ENCODE results near the gene EXO1. TPM values are rescaled to one million over a fixed set of nuclear protein-coding genes. Genes with fewer than 3 reads are reported as not detected.

Gene EXO1
- total RNA-seq, 1 donor from 2014 or later = not detected

DNA sequence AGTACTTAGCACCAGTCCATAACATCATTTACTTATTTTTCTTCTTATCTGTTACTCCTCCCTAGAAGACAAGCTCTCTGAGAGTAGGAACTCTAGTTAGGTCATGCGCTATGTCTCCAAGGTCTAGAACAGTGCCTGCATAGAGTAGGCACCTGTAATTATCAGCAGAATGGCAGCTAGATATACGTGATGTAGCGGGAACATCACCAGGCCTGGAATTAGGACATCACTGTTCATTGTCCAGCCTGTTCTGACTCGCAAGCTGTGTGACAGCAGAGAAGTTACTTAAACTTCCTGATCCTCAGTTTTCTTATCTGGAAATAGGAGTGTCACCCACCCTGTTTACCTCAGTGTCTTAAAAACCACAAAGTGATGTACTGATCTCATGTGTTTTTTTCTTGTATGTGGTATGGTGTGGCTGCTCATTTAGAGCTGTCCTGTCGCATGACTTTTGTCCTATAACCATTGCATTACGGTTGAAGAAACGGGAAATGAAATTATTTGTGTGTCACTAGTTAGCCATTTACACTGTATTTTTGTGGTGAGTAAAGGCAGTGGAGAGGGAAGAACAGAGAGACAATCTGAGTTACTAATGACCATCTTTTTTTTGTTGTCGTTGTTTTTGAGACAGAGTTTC is 37.1 kb upstream of the EXO1 start:
- no peaks in the 10 kb centered on the region for H3K4me1 ChIP-seq
- no peaks in the 10 kb centered on the region for H3K9me3 ChIP-seq
- DNase-seq (ENCODE audit: low spot score in 2 of 2) = no peak
- no peaks in the 10 kb centered on the region for H3K36me3 ChIP-seq
- no peak overlapping the region for H3K27ac ChIP-seq
- H3K4me3 ChIP-seq = no peak overlapping the region
- no peaks in the 10 kb centered on the region for H3K27me3 ChIP-seq
- TF ChIP-seq CTCF (IDR thresholded peaks at IDR 0.05) = no peak
- intact Hi-C loops (cut with DNase I) = no loop called here

DNA sequence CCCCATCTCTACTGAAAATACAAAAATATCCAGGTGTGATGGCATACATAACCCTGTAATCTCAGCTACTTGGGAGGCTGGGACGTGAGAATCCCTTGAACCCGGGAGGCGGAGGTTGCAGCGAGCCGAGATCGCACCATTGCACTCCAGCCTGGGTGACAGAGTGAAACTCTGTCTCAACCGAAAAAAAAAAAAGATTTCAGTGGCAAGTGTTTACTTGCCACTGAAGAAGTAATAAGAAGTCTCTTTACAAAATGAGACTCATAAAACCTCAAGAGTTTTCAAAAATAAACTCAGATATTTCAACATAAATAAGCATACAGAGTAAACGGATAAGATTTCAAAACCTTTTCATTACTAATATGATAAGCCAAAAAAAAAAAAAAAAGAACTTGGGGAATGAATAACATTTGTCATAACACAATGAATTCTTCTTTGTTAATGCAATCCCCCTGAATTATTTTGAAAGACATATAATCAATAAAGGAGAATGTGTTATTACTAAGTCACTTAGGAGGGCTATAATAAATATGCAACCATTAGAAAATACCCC is 34.2 kb upstream of the EXO1 start:
- H3K36me3 ChIP-seq = no peaks in the 10 kb centered on the region
- DNase-seq (ENCODE audit: low spot score in 2 of 2) = no peak
- TF ChIP-seq CTCF (IDR thresholded peaks at IDR 0.05) = no peak
- intact Hi-C loops (cut with DNase I) = no loop called here
- H3K4me1 ChIP-seq = peaks cover 0 to 3% of the 10 kb centered on the region in 2 donors
- no peak overlapping the region for H3K4me3 ChIP-seq
- H3K27ac ChIP-seq = no peak overlapping the region
- H3K27me3 ChIP-seq = no peaks in the 10 kb centered on the region
- H3K9me3 ChIP-seq = no peaks in the 10 kb centered on the region

DNA sequence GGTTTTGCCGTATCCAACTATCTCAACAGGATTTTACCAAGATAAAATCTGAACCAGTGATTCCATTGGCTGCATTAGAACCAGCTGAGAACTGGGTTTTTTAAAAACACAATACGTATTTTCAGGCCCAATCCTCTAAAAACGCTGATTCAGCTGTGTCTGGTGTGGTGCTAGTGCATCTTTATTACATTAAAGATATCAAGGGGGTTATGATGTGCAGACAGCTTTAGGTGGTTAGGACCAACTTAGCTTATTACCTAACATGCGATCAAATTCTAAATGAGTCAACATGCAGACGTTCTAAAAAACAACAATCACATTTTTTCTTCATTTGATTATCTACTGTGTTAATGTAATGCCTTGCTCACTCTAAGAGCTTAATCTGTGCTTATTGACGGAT is 32.0 kb upstream of the EXO1 start:
- Histone ChIP-seq H3K27me3 (no peaks in the 10 kb centered on the region), H3K27ac (no peak overlapping the region), H3K4me1 (peaks cover 0 to 3% of the 10 kb centered on the region in 2 donors), H3K36me3 (no peaks in the 10 kb centered on the region), H3K9me3 (no peaks in the 10 kb centered on the region), H3K4me3 (no peak overlapping the region)
- no peak for DNase-seq (ENCODE audit: low spot score in 2 of 2)
- TF ChIP-seq CTCF (IDR thresholded peaks at IDR 0.05) = no peak
- intact Hi-C loops (cut with DNase I) = no loop called here

- Histone ChIP-seq H3K4me3 (no peak overlapping the region), H3K36me3 (no peaks in the 10 kb centered on the region), H3K27ac (no peak overlapping the region), H3K27me3 (no peaks in the 10 kb centered on the region), H3K4me1 (peaks cover 0 to 3% of the 10 kb centered on the region in 2 donors), H3K9me3 (no peaks in the 10 kb centered on the region)
- TF ChIP-seq CTCF (IDR thresholded peaks at IDR 0.05) = no peak
- no peak for DNase-seq (ENCODE audit: low spot score in 2 of 2)
- intact Hi-C loops (cut with DNase I) = no loop called here
Observed at GRCh38 chr1:241817331-241817792, 30.6 kb upstream of the EXO1 start.

DNA sequence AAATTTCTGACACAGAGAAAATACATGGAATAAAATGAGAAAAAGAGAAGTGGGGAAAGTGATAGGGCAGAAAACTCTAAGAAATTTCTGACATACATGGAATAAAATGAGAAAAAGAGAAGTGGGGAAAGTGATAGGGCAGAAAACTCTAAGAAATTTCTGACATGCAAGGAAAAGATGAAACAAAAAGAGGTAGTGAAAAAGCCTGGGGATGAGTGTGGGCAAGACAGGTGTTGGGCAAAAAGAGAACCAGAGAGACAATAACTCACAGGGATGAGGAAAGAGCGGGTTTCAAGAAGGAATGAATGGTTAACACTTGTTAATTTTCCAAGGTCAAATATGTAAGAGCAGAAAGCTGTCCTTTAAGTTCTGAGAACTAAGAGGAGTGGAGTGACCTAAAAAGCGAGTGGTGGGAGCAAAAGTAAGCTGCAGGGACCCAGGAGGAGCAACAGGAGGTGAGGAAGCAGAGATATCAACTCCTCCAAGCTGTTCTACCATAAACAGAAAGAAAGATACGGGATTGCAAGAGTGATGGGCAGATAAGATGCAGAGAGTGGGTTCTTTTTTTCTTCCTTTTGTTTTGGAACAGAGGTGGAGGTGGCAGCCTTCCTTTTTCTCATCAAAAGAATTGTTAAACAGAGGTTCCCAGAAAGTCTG is 29.9 kb upstream of the EXO1 start:
- peaks cover 0 to 3% of the 10 kb centered on the region in 2 donors for H3K4me1 ChIP-seq
- no peaks in the 10 kb centered on the region for H3K27me3 ChIP-seq
- no peak for TF ChIP-seq CTCF (IDR thresholded peaks at IDR 0.05)
- no peaks in the 10 kb centered on the region for H3K36me3 ChIP-seq
- no peak overlapping the region for H3K4me3 ChIP-seq
- H3K27ac ChIP-seq = no peak overlapping the region
- H3K9me3 ChIP-seq = no peaks in the 10 kb centered on the region
- DNase-seq (ENCODE audit: low spot score in 2 of 2) = no peak
- intact Hi-C loops (cut with DNase I) = no loop called here

Measured in ascending aorta (tissue), 2 donors.